ENCODE measurements around the gene TRA2A. TPM values are rescaled to one million over a fixed set of nuclear protein-coding genes. Genes with fewer than 3 reads are reported as not detected.

TRA2A gene
- 10 to 100 TPM; 23.7 to 54.0 (median 38.9) TPM for total RNA-seq

- H3K27ac ChIP-seq: peak within 1 kb of the TSS; percentile 94 to 100 (median 98)
- intact Hi-C loops (cut with DNase I): no loop called here
- H3K27me3 ChIP-seq: no peaks in the 10 kb centered on the region
- WGBS, 2 donors: 22 to 23% methylated on average over 25 to 26 of the region's 50 CpGs
- peaks cover 0 to 4% (median 0%) of the 10 kb centered on the region in 3 donors for H3K36me3 ChIP-seq
- H3K9me3 ChIP-seq: no peaks in the 10 kb centered on the region
- peak in 1 of 6 experiments; percentile 5 for TF ChIP-seq CTCF (IDR thresholded peaks at IDR 0.05)
- TF ChIP-seq POLR2A (IDR thresholded peaks at IDR 0.05): peak in 3 of 4 donors; percentile 73 to 93 (median 89)
- peaks cover 13 to 43% (median 26%) of the 10 kb centered on the region in 3 donors for H3K4me1 ChIP-seq
- peak; percentile 78 for DNase-seq
- H3K4me3 ChIP-seq: peak within 1 kb of the TSS; percentile 76 to 97 (median 92)
Measured at GRCh38 chr7:23531794-23532489, at the start of gene TRA2A. TRA2A (minus strand) TSS chr7:23531981; CDS start chr7:23531824, 157 bp downstream.

DNA sequence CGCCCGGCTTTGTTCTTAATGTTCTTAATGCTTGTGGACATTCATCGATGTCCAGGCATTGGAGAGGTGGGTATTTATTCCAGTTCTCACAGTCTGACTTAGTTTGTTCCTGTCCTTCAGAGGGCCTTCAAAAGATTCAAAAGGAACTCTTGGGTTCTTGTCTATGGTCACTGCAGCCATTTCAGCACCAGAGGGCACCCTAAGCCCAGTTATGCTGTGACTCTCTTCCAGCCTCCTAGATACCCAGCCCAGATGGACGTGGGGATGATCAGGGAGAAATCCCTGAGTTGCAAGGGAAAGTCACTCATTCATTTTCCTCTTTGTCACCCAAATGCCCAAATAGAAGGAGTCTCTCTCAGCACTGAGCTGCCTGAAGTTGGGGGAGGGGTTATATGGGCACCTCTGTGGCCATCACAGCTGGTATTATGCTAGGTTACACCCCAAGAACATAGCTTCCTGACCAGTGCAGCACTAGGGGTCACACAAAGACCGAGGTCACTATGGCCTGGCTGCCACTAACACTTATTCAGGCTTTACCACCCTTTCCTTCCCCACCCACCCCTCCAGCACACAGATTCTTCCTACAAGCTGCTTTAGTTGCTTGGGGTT, 38.9 kb upstream of the TRA2A start:
- intact Hi-C loops (cut with DNase I): loop anchor here (10.0 kb wide), 2 partner anchors 144 to 1094 kb away; partner anchors contain the start of gene STK31
- no peak overlapping the region for H3K27ac ChIP-seq
- WGBS, 2 donors: 38 to 41% methylated on average over 5 of the region's 5 CpGs
- peak; percentile 44 to 88 (median 82) for TF ChIP-seq CTCF (IDR thresholded peaks at IDR 0.05)
- TF ChIP-seq POLR2A (IDR thresholded peaks at IDR 0.05): no peak
- H3K36me3 ChIP-seq: no peaks in the 10 kb centered on the region
- no peaks in the 10 kb centered on the region for H3K9me3 ChIP-seq
- no peak overlapping the region for H3K4me3 ChIP-seq
- no peak for DNase-seq
- peaks cover 0 to 8% (median 0%) of the 10 kb centered on the region in 4 donors for H3K27me3 ChIP-seq
- no peaks in the 10 kb centered on the region for H3K4me1 ChIP-seq

GRCh38 chr7:23558303-23558702, 26.5 kb upstream of the TRA2A start:
- intact Hi-C loops (cut with DNase I): no loop called here

DNA sequence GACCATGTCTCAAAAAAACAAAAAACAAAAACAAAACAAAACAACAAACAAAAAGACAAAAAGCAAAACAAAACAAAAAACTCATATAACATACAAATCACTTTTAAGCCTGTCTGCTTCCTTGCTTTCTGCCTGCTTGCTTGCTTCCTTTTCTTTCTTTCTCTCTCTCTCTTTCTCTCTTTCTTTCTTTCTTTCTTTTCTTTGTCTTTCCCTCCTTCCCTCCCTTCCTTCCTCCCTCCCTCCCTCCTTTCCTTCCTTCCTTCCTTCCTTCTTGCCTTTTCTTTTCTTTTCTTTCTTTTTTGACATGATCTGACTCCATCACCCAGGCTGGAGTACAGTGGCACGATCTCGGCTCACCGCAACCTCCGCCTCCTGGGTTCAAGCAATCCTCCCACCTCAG, 15.9 kb upstream of the TRA2A start:
- 91% methylated on average over 4 of the region's 4 CpGs for WGBS, 2 donors
- no peak overlapping the region for H3K27ac ChIP-seq
- H3K4me3 ChIP-seq: no peak overlapping the region
- peaks cover 0 to 3% (median 0%) of the 10 kb centered on the region in 3 donors for H3K4me1 ChIP-seq
- no peaks in the 10 kb centered on the region for H3K36me3 ChIP-seq
- TF ChIP-seq CTCF (IDR thresholded peaks at IDR 0.05) (no peak), POLR2A (IDR thresholded peaks at IDR 0.05) (no peak)
- DNase-seq: no peak
- H3K9me3 ChIP-seq: no peaks in the 10 kb centered on the region
- H3K27me3 ChIP-seq: no peaks in the 10 kb centered on the region
- intact Hi-C loops (cut with DNase I): no loop called here

More at GRCh38 chr7:23558303-23558702, 26.5 kb upstream of the TRA2A start:
- TF ChIP-seq POLR2A (IDR thresholded peaks at IDR 0.05): no peak
- TF ChIP-seq CTCF (IDR thresholded peaks at IDR 0.05): no peak
- peaks cover 0 to 9% (median 0%) of the 10 kb centered on the region in 4 donors for H3K27me3 ChIP-seq
- no peak overlapping the region for H3K4me3 ChIP-seq
- no peaks in the 10 kb centered on the region for H3K9me3 ChIP-seq
- DNase-seq: no peak
- H3K36me3 ChIP-seq: no peaks in the 10 kb centered on the region
- H3K4me1 ChIP-seq: no peaks in the 10 kb centered on the region
- no peak overlapping the region for H3K27ac ChIP-seq

DNA sequence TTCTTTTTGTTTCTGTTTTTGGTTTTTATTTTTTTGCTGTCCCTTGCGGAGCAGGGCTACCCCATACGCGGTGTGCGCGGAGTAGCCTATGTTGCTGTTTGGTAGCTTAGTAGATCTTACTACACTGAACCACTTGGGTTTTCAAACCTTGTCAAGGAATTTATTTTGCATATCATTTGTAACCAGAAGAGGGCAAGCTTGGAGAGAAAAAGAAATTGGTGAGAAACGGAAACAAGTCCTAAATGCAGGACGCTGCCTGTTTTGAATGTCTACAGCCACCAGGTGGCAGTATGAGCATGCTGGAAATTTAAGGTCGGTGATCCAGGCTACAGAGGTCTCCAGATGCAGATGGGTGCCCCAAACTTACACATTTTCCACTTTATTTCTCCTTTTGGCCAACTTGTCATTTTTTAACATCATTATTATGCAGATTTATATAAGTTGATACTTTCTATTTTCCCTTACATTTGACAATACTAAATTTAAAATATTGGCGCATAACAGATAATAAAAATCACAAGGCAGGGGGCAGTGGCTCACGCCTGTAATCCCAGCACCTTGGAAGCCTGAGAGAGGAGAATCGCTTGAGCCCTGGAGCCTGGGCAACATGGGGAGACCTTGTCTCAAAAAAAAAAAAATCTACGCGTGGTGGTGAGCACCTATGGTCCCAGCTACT, 15.3 kb upstream of the TRA2A start:
- Histone ChIP-seq H3K36me3 (no peaks in the 10 kb centered on the region), H3K27ac (no peak overlapping the region), H3K4me3 (no peak overlapping the region), H3K4me1 (peaks cover 0 to 3% (median 0%) of the 10 kb centered on the region in 3 donors), H3K9me3 (no peaks in the 10 kb centered on the region), H3K27me3 (no peaks in the 10 kb centered on the region)
- intact Hi-C loops (cut with DNase I): no loop called here
- DNase-seq: no peak
- TF ChIP-seq CTCF (IDR thresholded peaks at IDR 0.05) (peak; percentile 92 to 96 (median 95)), POLR2A (IDR thresholded peaks at IDR 0.05) (no peak)
- WGBS, 2 donors: 35 to 40% methylated on average over 12 to 13 of the region's 13 CpGs
